Heart right ventricle (tissue), 16 donors: ENCODE results near the gene EVI5L. TPM values are rescaled to one million over a fixed set of nuclear protein-coding genes. Genes with fewer than 3 reads are reported as not detected.
A peak's percentile ranks its signal among the peaks of the same experiment; 100 is the strongest.

Experiments
- ATAC-seq, 8 donors: fragments of 200-7000 bp; cut with Tn5 transposase; one replicate each; pipeline ENCODE4 v1.9.1; 2020; ENCODE audit warnings: mild to moderate bottlenecking in 8 of 8, moderate library complexity in 8 of 8, moderate number of reproducible peaks in 1 of 8
- DNase-seq, 2 donors: peaks; one replicate each; pipeline ENCODE4 v3.0.0-alpha.2; 2020
- H3K27ac ChIP-seq, 10 donors: fragments of 200-600 bp; sonication (generic) in 2 of 10; one replicate each; pipeline versions ENCODE4 v1.5.0 to v1.8.0; 2020 to 2022; ENCODE audit warnings: mild to moderate bottlenecking in 3 of 10
- H3K27me3 ChIP-seq, 7 donors: fragments of 200-600 bp; one replicate each; pipeline ENCODE4 v1.8.0; 2021 to 2022; ENCODE audit warnings: mild to moderate bottlenecking in 2 of 7
- H3K36me3 ChIP-seq, 9 donors: fragments of 200-600 bp; sonication (generic) in 1 of 9; one replicate each; pipeline versions ENCODE4 v1.5.0 to v1.8.0; 2020 to 2022; ENCODE audit warnings: mild to moderate bottlenecking in 2 of 9
- H3K4me1 ChIP-seq, 9 donors: fragments of 200-600 bp; sonication (generic) in 1 of 9; one replicate each; pipeline versions ENCODE4 v1.5.0 to v1.8.0; 2020 to 2022; ENCODE audit warnings: mild to moderate bottlenecking in 4 of 9
- H3K4me3 ChIP-seq, 10 donors: fragments of 200-600 bp; sonication (generic) in 2 of 10; one replicate each; pipeline versions ENCODE4 v1.5.0 to v1.8.0; 2020 to 2022; ENCODE audit warnings: mild to moderate bottlenecking in 7 of 10, moderate library complexity in 2 of 10
- H3K9me3 ChIP-seq, 11 donors: fragments of 200-600 bp in 10 of 11; sonication (generic) in 2 of 11; one replicate each; pipeline versions ENCODE4 v1.5.0 to v1.8.0; 2013 to 2022; ENCODE audit warnings: mild to moderate bottlenecking in 2 of 11, control low read depth in 1 of 11, moderate library complexity in 1 of 11
- CTCF ChIP-seq, 9 donors: fragments of 200-600 bp; sonication (generic) in 2 of 9; IDR thresholded peaks; one replicate each; pipeline versions ENCODE4 v1.5.0 to v1.8.0; 2021 to 2022; ENCODE audit warnings: antibody characterized with exemption in 9 of 9, mild to moderate bottlenecking in 5 of 9, moderate library complexity in 1 of 9
- WGBS, 2 donors: extraction: QIAGEN DNeasy Blood & Tissue Kit; methylation state at CpG; one replicate each; pipeline ENCODE4 v1.1.7; 2013; ENCODE audit warnings: inconsistent platforms in 1 of 2; 5-methylcytosine and 5-hydroxymethylcytosine counted together
- intact Hi-C, 10 donors: fragments of 100-400 bp; cut with DNase I; formaldehyde crosslinking; loops; one replicate each; pipeline versions ENCODE4 v1.11.1 to v1.14.2; 2022
- long read RNA-seq, 3 donors: library from polyadenylated mRNA; unstranded; transcript quantifications; one replicate each; pipeline ENCODE4 v2.0.0, GENCODE V29; 2020 to 2021
- polyA plus RNA-seq, 2 donors: library from polyadenylated mRNA; stranded (reverse); fragments of 200-250 nt; gene quantifications; one replicate each; pipeline ENCODE4 v1.2.3, GENCODE V29; 2013
- total RNA-seq, 10 donors: library from RNA; stranded (reverse); fragmentation: NEBNext Ultra II Directional in 3 of 10; extraction: Animal tissue kit (Norgen Biotek cat#: 25700) in 3 of 10; gene quantifications; one replicate each; pipeline versions ENCODE4 v1.2.1 to v1.2.4, GENCODE V29; 2021 to 2023
- donor health status: Arrhythmogenic right ventricular cardiomyopathy.
- donor health status: ischemic (EF 13 %, LVEDD 7.1; RV severe dilation, severe dysfunction).
- donor health status: healthy with polysubstance abuse.
- donor health status: DM: no; HTN: yes; CAD: no.
- donor health status: DM: no; HTN: no; CAD: no.
- donor health status: ischemic (EF 25% LVEDD 6.9; RV normal size, moderate dysfunction).
- donor health status: ischemic (EF 25% LVEDD 5.7; RV mildly dilated, moderate dysfunction).
- donor health status: healthy.
- donor health status: DM: yes; HTN: yes; CAD: no.
- donor health status: Ischemic cardiomyopathy.
- donor health status: ischemic (EF 35%, LVEDD 5.7; RV mildly dilated, moderate dysfunction).
- donor health status: nonischemic (EF 11% LVEDD 7.7; RV severe dilation, severe dysfunction).
- donor health status: DM: yes; HTN: yes; CAD: no.
- donor health status: PGD.
- donor health status: ischemic (EF 29% LVEDD 5.4; RV normal size, mild dysfunction).
- donor health status: nonischemic (EF 23%, LVEDD 6.1; RV moderate dilation, normal function).

Gene EVI5L
- total RNA-seq (10 to 100 TPM; 16.8 to 26.3 (median 20.3) TPM), polyA plus RNA-seq (10 to 100 TPM; 12.9 to 21.0 TPM)
- long read RNA-seq, donor 1, partial matches to known transcripts, result 20 of 58 reads
- long read RNA-seq, donor 1, other reads (novel, unspliced or antisense), result 36 of 58 reads
- long read RNA-seq, donor 2, partial matches to known transcripts, result 17 of 44 reads
- long read RNA-seq, donor 2, other reads (novel, unspliced or antisense), result 23 of 44 reads
- long read RNA-seq, donor 3, partial matches to known transcripts, result 8 of 15 reads
- long read RNA-seq, donor 3, other reads (novel, unspliced or antisense), result 7 of 15 reads

- Histone ChIP-seq H3K9me3 (no peaks in the 10 kb centered on the region), H3K36me3 (no peaks in the 10 kb centered on the region), H3K27me3 (peaks cover 0 to 9% (median 0%) of the 10 kb centered on the region in 7 donors), H3K4me3 (peak within 1 kb of the TSS; percentile 33 to 77 (median 71)), H3K27ac (peak within 1 kb of the TSS in 5 of 10 donors; percentile 39 to 65 (median 58)), H3K4me1 (peaks cover 3 to 40% (median 24%) of the 10 kb centered on the region in 9 donors)
- 0 to 1% methylated on average over 45 of the region's 45 CpGs for WGBS, 2 donors
- DNase-seq, result peak; percentile 99
- intact Hi-C loops, result no loop called here
- peak; percentile 91 to 96 (median 94) for ATAC-seq
- TF ChIP-seq CTCF (IDR thresholded peaks at IDR 0.05), result no peak
These were observed at the start of gene EVI5L for GRCh38 chr19:7829561-7830271. Gene EVI5L, plus strand, starts transcription at chr19:7830218. Its CDS starts 16,325 bp downstream, at chr19:7846543.

- no peak for TF ChIP-seq CTCF (IDR thresholded peaks at IDR 0.05)
- peaks cover 0 to 10% (median 0%) of the 10 kb centered on the region in 9 donors for H3K4me1 ChIP-seq
- no peaks in the 10 kb centered on the region for H3K36me3 ChIP-seq
- H3K27ac ChIP-seq, result no peak overlapping the region
- H3K9me3 ChIP-seq, result peaks cover 0 to 10% (median 0%) of the 10 kb centered on the region in 11 donors
- intact Hi-C loops, result loop anchor here in 1 of 10 donors (10.0 kb wide), 1 partner anchor 196 kb away; no protein-coding TSS in a partner anchor
- no peak for DNase-seq
- H3K4me3 ChIP-seq, result no peak overlapping the region
- peaks cover 0 to 66% (median 50%) of the 10 kb centered on the region in 7 donors for H3K27me3 ChIP-seq
- 37 to 41% methylated on average over 12 of the region's 12 CpGs for WGBS, 2 donors
- no peak for ATAC-seq
These were observed 48.9 kb upstream of the EVI5L start for GRCh38 chr19:7781157-7781556.

GRCh38 chr19:7783991-7784423 lies 46.0 kb upstream of the EVI5L start:
- 25 to 29% methylated on average over 8 of the region's 8 CpGs for WGBS, 2 donors
- H3K4me1 ChIP-seq, result peaks cover 0 to 18% (median 0%) of the 10 kb centered on the region in 9 donors
- TF ChIP-seq CTCF (IDR thresholded peaks at IDR 0.05), result no peak
- H3K4me3 ChIP-seq, result no peak overlapping the region
- intact Hi-C loops, result loop anchor here in 1 of 10 donors (10.0 kb wide), 1 partner anchor 199 kb away; no protein-coding TSS in a partner anchor
- peak in 3 of 8 donors; percentile 35 to 59 (median 49) for ATAC-seq
- DNase-seq, result no peak
- no peaks in the 10 kb centered on the region for H3K36me3 ChIP-seq
- H3K27me3 ChIP-seq, result peaks cover 2 to 89% (median 73%) of the 10 kb centered on the region in 7 donors
- no peak overlapping the region for H3K27ac ChIP-seq
- H3K9me3 ChIP-seq, result peaks cover 0 to 10% (median 0%) of the 10 kb centered on the region in 11 donors

- peaks cover 9 to 89% (median 73%) of the 10 kb centered on the region in 7 donors for H3K27me3 ChIP-seq
- no peak overlapping the region for H3K27ac ChIP-seq
- H3K36me3 ChIP-seq, result no peaks in the 10 kb centered on the region
- no peak overlapping the region for H3K4me3 ChIP-seq
- no peak for DNase-seq
- ATAC-seq, result no peak
- intact Hi-C loops, result loop anchor here in 1 of 10 donors (10.0 kb wide), 1 partner anchor 200 kb away; no protein-coding TSS in a partner anchor
- H3K9me3 ChIP-seq, result peaks cover 0 to 10% (median 0%) of the 10 kb centered on the region in 11 donors
- H3K4me1 ChIP-seq, result peaks cover 0 to 24% (median 0%) of the 10 kb centered on the region in 9 donors
- TF ChIP-seq CTCF (IDR thresholded peaks at IDR 0.05), result no peak
These were observed 45.2 kb upstream of the EVI5L start for GRCh38 chr19:7784856-7785255.
